ENCODE measurements around the gene PROX1.

PROX1 gene

GRCh38 chr1:213987927-213988506 is at the start of gene PROX1:
Gene PROX1, plus strand, starts transcription at chr1:213987973. Its CDS starts 8,563 bp downstream, at chr1:213996536.
- DNase-seq = peak; percentile 57
- peak within 1 kb of the TSS; percentile 76 for H3K4me3 ChIP-seq (ENCODE audit: low read depth, low read length)
- peak within 1 kb of the TSS; percentile 29; the same call in 1 of the 2 replicates for H3K27ac ChIP-seq
- no peaks in the 10 kb centered on the region for H3K9me3 ChIP-seq (ENCODE audit: severe bottlenecking)
- H3K36me3 ChIP-seq = no peaks in the 10 kb centered on the region
- TF ChIP-seq CTCF (IDR thresholded peaks at IDR 0.05; ENCODE audit: low read depth, low read length) = peak; percentile 14; the same call in 1 of the 2 replicates
- peaks cover 57% of the 10 kb centered on the region for H3K27me3 ChIP-seq (ENCODE audit: insufficient read depth, low read depth, severe bottlenecking)

- Histone ChIP-seq H3K27me3 (ENCODE audit: insufficient read depth, low read depth, severe bottlenecking) (no peaks in the 10 kb centered on the region), H3K9me3 (ENCODE audit: severe bottlenecking) (no peaks in the 10 kb centered on the region), H3K27ac (no peak overlapping the region), H3K36me3 (no peaks in the 10 kb centered on the region), H3K4me3 (ENCODE audit: low read depth, low read length) (no peak overlapping the region)
- no peak for TF ChIP-seq CTCF (IDR thresholded peaks at IDR 0.05; ENCODE audit: low read depth, low read length)
- no peak for DNase-seq
These were observed 49.0 kb upstream of the PROX1 start for GRCh38 chr1:213938776-213939175.

- Histone ChIP-seq H3K4me3 (ENCODE audit: low read depth, low read length) (no peak overlapping the region), H3K27me3 (ENCODE audit: insufficient read depth, low read depth, severe bottlenecking) (no peaks in the 10 kb centered on the region), H3K36me3 (no peaks in the 10 kb centered on the region), H3K27ac (no peak overlapping the region), H3K9me3 (ENCODE audit: severe bottlenecking) (no peaks in the 10 kb centered on the region)
- TF ChIP-seq CTCF (IDR thresholded peaks at IDR 0.05; ENCODE audit: low read depth, low read length) = no peak
- DNase-seq = peak; percentile 63
These were observed 47.9 kb upstream of the PROX1 start for GRCh38 chr1:213939888-213940287.

GRCh38 chr1:213940947-213941346 is 46.8 kb upstream of the PROX1 start:
- Histone ChIP-seq H3K4me3 (ENCODE audit: low read depth, low read length) (no peak overlapping the region), H3K27ac (no peak overlapping the region), H3K9me3 (ENCODE audit: severe bottlenecking) (no peaks in the 10 kb centered on the region), H3K27me3 (ENCODE audit: insufficient read depth, low read depth, severe bottlenecking) (no peaks in the 10 kb centered on the region), H3K36me3 (no peaks in the 10 kb centered on the region)
- DNase-seq = no peak
- TF ChIP-seq CTCF (IDR thresholded peaks at IDR 0.05; ENCODE audit: low read depth, low read length) = no peak

- Histone ChIP-seq H3K9me3 (ENCODE audit: severe bottlenecking) (no peaks in the 10 kb centered on the region), H3K27me3 (ENCODE audit: insufficient read depth, low read depth, severe bottlenecking) (no peaks in the 10 kb centered on the region), H3K4me3 (ENCODE audit: low read depth, low read length) (no peak overlapping the region), H3K36me3 (no peaks in the 10 kb centered on the region), H3K27ac (no peak overlapping the region)
- no peak for DNase-seq
- no peak for TF ChIP-seq CTCF (IDR thresholded peaks at IDR 0.05; ENCODE audit: low read depth, low read length)
These were observed 45.7 kb upstream of the PROX1 start for GRCh38 chr1:213942061-213942460.
